Neural progenitor cell (in vitro differentiated cells): ENCODE measurements around the gene ZFP2. TPM values are rescaled to one million over a fixed set of nuclear protein-coding genes. Genes with fewer than 3 reads are reported as not detected.

Experiments
- DNase-seq: peaks from one replicate; pipeline ENCODE4 v3.0.0-alpha.2; 2016; ENCODE audit warnings: low spot score
- H2AFZ ChIP-seq: fragments of 200-600 bp; sonication (generic); replicated peaks from 2 replicates; pipeline ENCODE4 v1.6.1; 2016; ENCODE audit warnings: antibody characterized with exemption
- H3F3A ChIP-seq: fragments of 200-600 bp; sonication (generic); 2 replicates; pipeline ENCODE4 v1.6.1; 2016; ENCODE audit warnings: antibody characterized with exemption, low read depth
- H3K27ac ChIP-seq: fragments of 200-600 bp; sonication (generic); 2 replicates; pipeline ENCODE4 v1.5.1; 2016; ENCODE audit warnings: mild to moderate bottlenecking
- H3K27me3 ChIP-seq: fragments of 200-600 bp; sonication (generic); 2 replicates; pipeline ENCODE4 v1.6.1; 2016; ENCODE audit warnings: mild to moderate bottlenecking, moderate library complexity
- H3K36me3 ChIP-seq: fragments of 200-600 bp; sonication (generic); 2 replicates; pipeline ENCODE4 v1.5.1; 2016
- H3K4me1 ChIP-seq: fragments of 200-600 bp; sonication (generic); 2 replicates; pipeline ENCODE4 v1.6.1; 2016; ENCODE audit warnings: mixed run types
- H3K4me2 ChIP-seq: fragments of 200-600 bp; sonication (generic); 2 replicates; pipeline ENCODE4 v1.6.1; 2016
- H3K4me3 ChIP-seq: fragments of 200-600 bp; sonication (generic); 2 replicates; pipeline ENCODE4 v1.5.1; 2016
- H3K79me2 ChIP-seq: fragments of 200-600 bp; sonication (generic); 2 replicates; pipeline ENCODE4 v1.6.1; 2016; ENCODE audit warnings: low read depth
- H3K9ac ChIP-seq: fragments of 200-600 bp; sonication (generic); 2 replicates; pipeline ENCODE4 v1.6.1; 2016
- H3K9me3 ChIP-seq: fragments of 200-600 bp; sonication (generic); 2 replicates; pipeline ENCODE4 v1.5.1; 2016; ENCODE audit warnings: low read depth
- H4K20me1 ChIP-seq: fragments of 200-600 bp; sonication (generic); 2 replicates; pipeline ENCODE4 v1.6.1; 2016; ENCODE audit warnings: low read depth
- H3K27ac Mint-ChIP-seq: 3 replicates; pipeline ENCODE4 v1.8.0; 2021; ENCODE audit warnings: mixed read lengths
- H3K27me3 Mint-ChIP-seq: 2 replicates; pipeline ENCODE4 v1.8.0; 2022; ENCODE audit warnings: low read depth, mild to moderate bottlenecking, inconsistent platforms, moderate library complexity, mixed read lengths; ENCODE audit not compliant: insufficient read depth
- H3K36me3 Mint-ChIP-seq: 3 replicates; pipeline ENCODE4 v1.8.0; 2021; ENCODE audit warnings: mixed read lengths
- H3K4me1 Mint-ChIP-seq: 3 replicates; pipeline ENCODE4 v1.8.0; 2021; ENCODE audit warnings: mixed read lengths
- H3K4me3 Mint-ChIP-seq: 3 replicates; pipeline ENCODE4 v1.8.0; 2021; ENCODE audit warnings: mild to moderate bottlenecking, moderate library complexity, mixed read lengths
- H3K9me3 Mint-ChIP-seq: 3 replicates; pipeline ENCODE4 v1.8.0; 2020; ENCODE audit warnings: mixed read lengths
- EZH2 ChIP-seq: fragments of 200-600 bp; sonication (generic); IDR thresholded peaks from 2 replicates; pipeline ENCODE4 v1.6.1; 2017; ENCODE audit warnings: antibody characterized with exemption, mild to moderate bottlenecking, moderate library complexity
- EZH2phosphoT487 ChIP-seq: fragments of 200-600 bp; sonication (generic); IDR thresholded peaks from 2 replicates; pipeline ENCODE4 v1.6.1; 2017; ENCODE audit warnings: antibody characterized with exemption
- total RNA-seq: library from RNA; depleted of rRNA; stranded (reverse); fragments of >200 nt; gene quantifications from 2 replicates; pipeline ENCODE4 v1.2.3, GENCODE V29; 2015; ENCODE audit warnings: low replicate concordance
- TF ChIP-seq, protein P1 (sequence below): fragments of 200-600 bp; sonication (generic); IDR thresholded peaks from 2 replicates; pipeline ENCODE4 v1.5.1; 2017; ENCODE audit warnings: antibody characterized with exemption, mild to moderate bottlenecking

Gene ZFP2
- total RNA-seq = 6.8 and 14.5 TPM in 2 replicates

- Mint-ChIP-seq H3K27ac (no peak within 1 kb of the TSS), H3K27me3 (peaks cover 2% of the 10 kb centered on the region), H3K9me3 (peaks cover 49% of the 10 kb centered on the region), H3K36me3 (peaks cover 44% of the 10 kb centered on the region), H3K4me3 (peak within 1 kb of the TSS; percentile 94), H3K4me1 (peaks cover 3% of the 10 kb centered on the region)
- Histone ChIP-seq H3K9ac (peak within 1 kb of the TSS; percentile 39), H3K27ac (no peak within 1 kb of the TSS), H3K27me3 (no peaks in the 10 kb centered on the region), H3K36me3 (no peaks in the 10 kb centered on the region), H3K4me1 (no peaks in the 10 kb centered on the region), H4K20me1 (no peaks in the 10 kb centered on the region), H3K79me2 (no peaks in the 10 kb centered on the region), H3K4me3 (peak within 1 kb of the TSS; percentile 79), H3K9me3 (no peaks in the 10 kb centered on the region), H3F3A (no peaks in the 10 kb centered on the region), H3K4me2 (peak within 1 kb of the TSS; percentile 79), H2AFZ (peak within 1 kb of the TSS; percentile 99)
- TF ChIP-seq, protein P1, sequence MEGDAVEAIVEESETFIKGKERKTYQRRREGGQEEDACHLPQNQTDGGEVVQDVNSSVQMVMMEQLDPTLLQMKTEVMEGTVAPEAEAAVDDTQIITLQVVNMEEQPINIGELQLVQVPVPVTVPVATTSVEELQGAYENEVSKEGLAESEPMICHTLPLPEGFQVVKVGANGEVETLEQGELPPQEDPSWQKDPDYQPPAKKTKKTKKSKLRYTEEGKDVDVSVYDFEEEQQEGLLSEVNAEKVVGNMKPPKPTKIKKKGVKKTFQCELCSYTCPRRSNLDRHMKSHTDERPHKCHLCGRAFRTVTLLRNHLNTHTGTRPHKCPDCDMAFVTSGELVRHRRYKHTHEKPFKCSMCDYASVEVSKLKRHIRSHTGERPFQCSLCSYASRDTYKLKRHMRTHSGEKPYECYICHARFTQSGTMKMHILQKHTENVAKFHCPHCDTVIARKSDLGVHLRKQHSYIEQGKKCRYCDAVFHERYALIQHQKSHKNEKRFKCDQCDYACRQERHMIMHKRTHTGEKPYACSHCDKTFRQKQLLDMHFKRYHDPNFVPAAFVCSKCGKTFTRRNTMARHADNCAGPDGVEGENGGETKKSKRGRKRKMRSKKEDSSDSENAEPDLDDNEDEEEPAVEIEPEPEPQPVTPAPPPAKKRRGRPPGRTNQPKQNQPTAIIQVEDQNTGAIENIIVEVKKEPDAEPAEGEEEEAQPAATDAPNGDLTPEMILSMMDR = no peak
- no peak for TF ChIP-seq EZH2
- no peak for TF ChIP-seq EZH2phosphoT487
- DNase-seq = peak; percentile 85
Observed at GRCh38 chr5:178895615-178896571, at the start of gene ZFP2. ZFP2 (plus strand) TSS chr5:178895913; CDS start chr5:178931314, 35,401 bp downstream.

- Mint-ChIP-seq H3K27me3 (peaks cover 6% of the 10 kb centered on the region), H3K36me3 (peaks cover 3% of the 10 kb centered on the region), H3K9me3 (peaks cover 18% of the 10 kb centered on the region), H3K4me3 (no peak overlapping the region), H3K4me1 (no peaks in the 10 kb centered on the region), H3K27ac (no peak overlapping the region)
- TF ChIP-seq, protein P1 = no peak
- TF ChIP-seq EZH2 = no peak
- no peak for TF ChIP-seq EZH2phosphoT487
- H3F3A ChIP-seq = no peaks in the 10 kb centered on the region
- H3K4me3 ChIP-seq = no peak overlapping the region
- H4K20me1 ChIP-seq = no peaks in the 10 kb centered on the region
- no peaks in the 10 kb centered on the region for H3K36me3 ChIP-seq
- no peaks in the 10 kb centered on the region for H3K4me1 ChIP-seq
- H3K27ac ChIP-seq = no peak overlapping the region
- H3K79me2 ChIP-seq = no peaks in the 10 kb centered on the region
- no peak overlapping the region for H3K4me2 ChIP-seq
- DNase-seq = no peak
- no peaks in the 10 kb centered on the region for H3K9me3 ChIP-seq
- no peaks in the 10 kb centered on the region for H3K27me3 ChIP-seq
- H2AFZ ChIP-seq = no peak overlapping the region
- H3K9ac ChIP-seq = no peak overlapping the region
Observed at GRCh38 chr5:178849316-178849715, 46.4 kb upstream of the ZFP2 start.

- Mint-ChIP-seq H3K9me3 (peaks cover 15% of the 10 kb centered on the region), H3K36me3 (peaks cover 3% of the 10 kb centered on the region), H3K4me3 (no peak overlapping the region), H3K27me3 (peaks cover 5% of the 10 kb centered on the region), H3K4me1 (no peaks in the 10 kb centered on the region), H3K27ac (no peak overlapping the region)
- H3K27ac ChIP-seq = no peak overlapping the region
- H2AFZ ChIP-seq = no peak overlapping the region
- no peak overlapping the region for H3K4me2 ChIP-seq
- H3K27me3 ChIP-seq = no peaks in the 10 kb centered on the region
- H3K36me3 ChIP-seq = no peaks in the 10 kb centered on the region
- DNase-seq = no peak
- H3K79me2 ChIP-seq = no peaks in the 10 kb centered on the region
- H3K4me3 ChIP-seq = no peak overlapping the region
- H3K9ac ChIP-seq = no peak overlapping the region
- H4K20me1 ChIP-seq = no peaks in the 10 kb centered on the region
- no peaks in the 10 kb centered on the region for H3K9me3 ChIP-seq
- no peaks in the 10 kb centered on the region for H3K4me1 ChIP-seq
- H3F3A ChIP-seq = no peaks in the 10 kb centered on the region
- TF ChIP-seq EZH2 = no peak
- TF ChIP-seq, protein P1 = no peak
Observed at GRCh38 chr5:178851951-178852350, 43.8 kb upstream of the ZFP2 start.
